Spleen (tissue), 7 donors: Measurements from ENCODE around the gene PPP2R5C.

ENCODE experiments used
- POLR2A ChIP-seq, 3 donors: fragments of 450-650 bp; IDR thresholded peaks; one replicate each; pipeline ENCODE4 v1.5.1; 2017; ENCODE audit warnings: antibody characterized with exemption in 3 of 3, mild to moderate bottlenecking in 1 of 3
- TF ChIP-seq, protein P1 (sequence below), 11 experiments: fragments of 200-600 bp in 7 of 11; fragments of 450-650 bp in 4 of 11; sonication (generic) in 4 of 11; IDR thresholded peaks in 8 of 11; conservative IDR thresholded peaks in 3 of 11; 1 replicate in 7 of 11; 2 replicates in 4 of 11; pipeline versions ENCODE4 v1.4.0 to v1.8.0; 2016 to 2021; ENCODE audit warnings: antibody characterized with exemption in 11 of 11, inconsistent platforms in 4 of 11, mild to moderate bottlenecking in 1 of 11
- donor health status: DM: no; HTN: no; CAD: no; lungs with moderate emphysema.
- donor health status: DM: no; HTN: no; CAD: no.
- donor health status: DM: no; HTN: no; CAD: no.

DNA sequence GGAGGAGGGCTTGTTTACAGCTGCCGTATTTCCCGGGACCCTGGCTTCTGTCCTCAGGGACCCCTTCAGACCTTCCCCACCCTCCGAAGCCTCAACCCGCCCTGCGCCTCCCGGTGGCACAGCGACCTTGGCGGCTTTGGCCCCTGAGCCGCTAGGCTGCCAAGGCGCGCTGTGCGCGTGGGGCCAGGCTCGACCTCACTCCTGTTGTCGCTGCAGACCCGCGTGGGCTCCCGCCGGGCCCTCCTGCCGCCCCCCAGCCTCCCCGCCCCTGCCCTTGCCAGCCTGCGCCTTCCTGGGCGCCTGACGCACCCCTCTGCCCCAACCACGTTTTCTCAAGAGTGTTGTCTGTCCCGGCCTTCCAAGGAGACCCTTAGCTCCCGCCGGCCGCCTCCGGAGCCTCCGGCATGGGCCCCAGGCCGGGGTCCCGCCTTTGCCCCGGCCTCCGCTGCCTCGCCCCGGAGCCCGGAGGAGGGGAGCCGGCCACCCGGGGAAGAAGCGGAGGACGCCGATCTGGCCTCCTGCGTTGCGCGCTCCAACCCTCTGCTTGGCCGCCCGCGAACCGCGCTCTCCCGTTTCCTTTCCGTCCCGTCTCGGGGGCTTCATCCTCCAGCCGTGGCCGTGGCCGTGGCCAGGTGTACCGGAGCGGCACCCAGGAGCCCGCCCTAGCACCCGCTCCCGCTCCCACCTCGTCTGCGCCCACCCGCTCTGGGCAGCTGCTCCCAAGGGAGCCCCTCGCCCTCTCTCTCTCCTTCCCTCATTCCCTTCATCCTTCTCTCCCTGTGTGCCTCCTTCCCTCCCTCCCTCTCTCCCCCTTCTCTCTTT lies 19.9 kb downstream of the PPP2R5C start:
- no peak for TF ChIP-seq POLR2A (IDR thresholded peaks at IDR 0.05)
- TF ChIP-seq, protein P1, sequence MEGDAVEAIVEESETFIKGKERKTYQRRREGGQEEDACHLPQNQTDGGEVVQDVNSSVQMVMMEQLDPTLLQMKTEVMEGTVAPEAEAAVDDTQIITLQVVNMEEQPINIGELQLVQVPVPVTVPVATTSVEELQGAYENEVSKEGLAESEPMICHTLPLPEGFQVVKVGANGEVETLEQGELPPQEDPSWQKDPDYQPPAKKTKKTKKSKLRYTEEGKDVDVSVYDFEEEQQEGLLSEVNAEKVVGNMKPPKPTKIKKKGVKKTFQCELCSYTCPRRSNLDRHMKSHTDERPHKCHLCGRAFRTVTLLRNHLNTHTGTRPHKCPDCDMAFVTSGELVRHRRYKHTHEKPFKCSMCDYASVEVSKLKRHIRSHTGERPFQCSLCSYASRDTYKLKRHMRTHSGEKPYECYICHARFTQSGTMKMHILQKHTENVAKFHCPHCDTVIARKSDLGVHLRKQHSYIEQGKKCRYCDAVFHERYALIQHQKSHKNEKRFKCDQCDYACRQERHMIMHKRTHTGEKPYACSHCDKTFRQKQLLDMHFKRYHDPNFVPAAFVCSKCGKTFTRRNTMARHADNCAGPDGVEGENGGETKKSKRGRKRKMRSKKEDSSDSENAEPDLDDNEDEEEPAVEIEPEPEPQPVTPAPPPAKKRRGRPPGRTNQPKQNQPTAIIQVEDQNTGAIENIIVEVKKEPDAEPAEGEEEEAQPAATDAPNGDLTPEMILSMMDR (IDR thresholded peaks at IDR 0.05 in 8 of 11, conservative IDR thresholded peaks at IDR 0.05 in 3 of 11), result no peak
